Keratinocyte (primary cell): Measurements from ENCODE around the gene CLPTM1L. TPM values are rescaled to one million over a fixed set of nuclear protein-coding genes. Genes with fewer than 3 reads are reported as not detected.

Experiments
- DNase-seq: peaks from one replicate; pipeline ENCODE4 v3.0.0-alpha.2; 2011; ENCODE audit warnings: low read depth, missing footprints, low spot score
- FAIRE-seq: peaks from 2 replicates; lab custom pipeline; 2011; peaks lifted over from hg19 to GRCh38; lab: Jason Lieb, UNC
- H2AFZ ChIP-seq: 2 replicates; pipeline ENCODE4 v1.6.0; 2012; ENCODE audit warnings: low read length, control low read depth, inconsistent platforms; ENCODE audit not compliant: control insufficient read depth
- H3K27ac ChIP-seq: 2 replicates; pipeline ENCODE4 v1.5.1; 2011; ENCODE audit warnings: low read length; ENCODE audit not compliant: control insufficient read depth, insufficient read depth
- H3K27me3 ChIP-seq: 3 replicates; pipeline ENCODE4 v1.6.0; 2011; ENCODE audit warnings: low read length; ENCODE audit not compliant: control insufficient read depth, insufficient read depth; ENCODE audit errors: extremely low read depth
- H3K36me3 ChIP-seq, 2 experiments: 2 replicates in 1 of 2; 3 replicates in 1 of 2; pipeline ENCODE4 v1.5.1; 2011; ENCODE audit warnings: low read length in 2 of 2, mild to moderate bottlenecking in 1 of 2; ENCODE audit not compliant: control insufficient read depth in 2 of 2, insufficient read depth in 2 of 2; ENCODE audit errors: extremely low read depth in 1 of 2
- H3K4me1 ChIP-seq: 3 replicates; pipeline ENCODE4 v1.5.1; 2011; ENCODE audit warnings: low read length; ENCODE audit not compliant: control insufficient read depth, insufficient read depth; ENCODE audit errors: extremely low read depth
- H3K4me2 ChIP-seq: 3 replicates; pipeline ENCODE4 v1.6.0; 2011; ENCODE audit warnings: low read depth, low read length; ENCODE audit not compliant: control insufficient read depth, insufficient read depth; ENCODE audit errors: extremely low read depth
- H3K4me3 ChIP-seq, 3 experiments: fragments of 200-600 bp in 1 of 3; sonication (generic) in 1 of 3; 2 replicates in 2 of 3; 3 replicates in 1 of 3; pipeline ENCODE4 v1.5.1; 2011 to 2016; ENCODE audit warnings: low read length in 3 of 3, mild to moderate bottlenecking in 3 of 3, control low read depth in 2 of 3, inconsistent platforms in 1 of 3, low read depth in 1 of 3, mixed read lengths in 1 of 3, mixed run types in 1 of 3, moderate library complexity in 1 of 3; ENCODE audit not compliant: control insufficient read depth in 2 of 3, insufficient read depth in 2 of 3; ENCODE audit errors: extremely low read depth in 1 of 3
- H3K79me2 ChIP-seq: 2 replicates; pipeline ENCODE4 v1.6.0; 2012; ENCODE audit warnings: low read length; ENCODE audit not compliant: control insufficient read depth, insufficient read depth
- H3K9ac ChIP-seq: 3 replicates; pipeline ENCODE4 v1.6.0; 2011; ENCODE audit warnings: low read length; ENCODE audit not compliant: control insufficient read depth, insufficient read depth; ENCODE audit errors: extremely low read depth
- H3K9me1 ChIP-seq: 3 replicates; pipeline ENCODE4 v1.6.0; 2011; ENCODE audit warnings: low read length; ENCODE audit not compliant: control insufficient read depth, insufficient read depth; ENCODE audit errors: extremely low read depth
- H3K9me3 ChIP-seq: 2 replicates; pipeline ENCODE4 v1.5.1; 2012; ENCODE audit warnings: low read depth, low read length; ENCODE audit not compliant: control insufficient read depth
- H4K20me1 ChIP-seq: 3 replicates; pipeline ENCODE4 v1.6.0; 2011; ENCODE audit warnings: low read length; ENCODE audit not compliant: control insufficient read depth, insufficient read depth; ENCODE audit errors: extremely low read depth
- CTCF ChIP-seq, 3 experiments: IDR thresholded peaks in 1 of 3; conservative IDR thresholded peaks in 1 of 3; optimal IDR thresholded peaks in 1 of 3; 2 replicates in 2 of 3; 3 replicates in 1 of 3; pipeline versions ENCODE3 to v1.5.1; 2011; ENCODE audit warnings: low read length in 3 of 3, mild to moderate bottlenecking in 3 of 3, moderate library complexity in 2 of 3, control low read depth in 1 of 3, inconsistent platforms in 1 of 3; ENCODE audit not compliant: insufficient read depth in 2 of 3; ENCODE audit errors: extremely low read depth in 1 of 3
- EZH2 ChIP-seq: IDR thresholded peaks from one replicate; pipeline ENCODE4 v1.6.1; 2012; ENCODE audit warnings: inconsistent platforms, mild to moderate bottlenecking, low read length, moderate library complexity
- dilution Hi-C: fragments of 300-500 bp; cut with MboI; formaldehyde crosslinking; loops from one replicate; pipeline ENCODE4 v1.7.0; 2020; ENCODE audit warnings: low sequenced_read_pairs; ENCODE audit not compliant: extremely low pct_ligation_motif_present
- polyA plus RNA-seq, 5 experiments: library from polyadenylated mRNA; depleted of rRNA in 3 of 5; stranded (reverse) in 3 of 5; stranded (forward) in 1 of 5; unstranded in 1 of 5; fragments of >200 nt; gene quantifications; 1 replicate in 1 of 5; 2 replicates in 3 of 5; 3 replicates in 1 of 5; pipeline versions ENCODE4 v1.2.1 to v1.2.3, GENCODE V29; 2011 to 2012; ENCODE audit warnings: missing spikeins in 2 of 5, low read depth in 1 of 5, low replicate concordance in 1 of 5

CLPTM1L gene
- polyA plus RNA-seq, 1 donor (not counting 4 experiments of a cell fraction or from before 2014, with no cell fraction given), result 142 TPM

- Histone ChIP-seq H3K9me3 (peaks cover 8% of the 10 kb centered on the region), H3K79me2 (no peaks in the 10 kb centered on the region), H3K36me3 (no peaks in the 10 kb centered on the region), H4K20me1 (no peaks in the 10 kb centered on the region), H3K27ac (no peak overlapping the region), H3K4me1 (no peaks in the 10 kb centered on the region), H3K9ac (no peak overlapping the region), H3K27me3 (no peaks in the 10 kb centered on the region), H3K9me1 (no peaks in the 10 kb centered on the region), H3K4me2 (no peak overlapping the region), H2AFZ (no peak overlapping the region), H3K4me3 (no peak overlapping the region)
- TF ChIP-seq EZH2 (no peak), CTCF (optimal IDR thresholded peaks at IDR 0.05 in 1 of 3, IDR thresholded peaks at IDR 0.05 in 1 of 3, conservative IDR thresholded peaks at IDR 0.05 in 1 of 3; ENCODE audit: extremely low read depth in 1 of 3, insufficient read depth in 2 of 3, low read length in 3 of 3) (no peak)
- dilution Hi-C loops, result no loop called here
- DNase-seq (no peak), FAIRE-seq (no peak)
Observed at GRCh38 chr5:1278656-1279442, 66.0 kb downstream of the CLPTM1L start.

- H4K20me1 ChIP-seq, result no peaks in the 10 kb centered on the region
- H3K4me1 ChIP-seq, result no peaks in the 10 kb centered on the region
- no peak overlapping the region for H3K4me2 ChIP-seq
- H3K27ac ChIP-seq, result no peak overlapping the region
- H3K9ac ChIP-seq, result no peak overlapping the region
- H2AFZ ChIP-seq, result no peak overlapping the region
- no peaks in the 10 kb centered on the region for H3K27me3 ChIP-seq
- TF ChIP-seq CTCF (optimal IDR thresholded peaks at IDR 0.05 in 1 of 3, IDR thresholded peaks at IDR 0.05 in 1 of 3, conservative IDR thresholded peaks at IDR 0.05 in 1 of 3; ENCODE audit: extremely low read depth in 1 of 3, insufficient read depth in 2 of 3, low read length in 3 of 3), result no peak
- no peak for TF ChIP-seq EZH2
- peaks cover 8% of the 10 kb centered on the region for H3K9me3 ChIP-seq
- no peak for FAIRE-seq
- H3K36me3 ChIP-seq, result no peaks in the 10 kb centered on the region
- dilution Hi-C loops, result no loop called here
- H3K79me2 ChIP-seq, result no peaks in the 10 kb centered on the region
- DNase-seq, result no peak
- H3K4me3 ChIP-seq, result no peak overlapping the region
- no peaks in the 10 kb centered on the region for H3K9me1 ChIP-seq
Observed at GRCh38 chr5:1278216-1278615, 66.7 kb downstream of the CLPTM1L start.
